HG02885 (cell line): ENCODE data around the gene PRAC1.

Source experiments
- ATAC-seq: cut with Tn5 transposase; IDR thresholded peaks from one replicate; pipeline ENCODE4 v1.9.1; 2021; ENCODE audit warnings: mild to moderate bottlenecking; ENCODE audit not compliant: unreplicated experiment, poor library complexity

PRAC1 gene

DNA sequence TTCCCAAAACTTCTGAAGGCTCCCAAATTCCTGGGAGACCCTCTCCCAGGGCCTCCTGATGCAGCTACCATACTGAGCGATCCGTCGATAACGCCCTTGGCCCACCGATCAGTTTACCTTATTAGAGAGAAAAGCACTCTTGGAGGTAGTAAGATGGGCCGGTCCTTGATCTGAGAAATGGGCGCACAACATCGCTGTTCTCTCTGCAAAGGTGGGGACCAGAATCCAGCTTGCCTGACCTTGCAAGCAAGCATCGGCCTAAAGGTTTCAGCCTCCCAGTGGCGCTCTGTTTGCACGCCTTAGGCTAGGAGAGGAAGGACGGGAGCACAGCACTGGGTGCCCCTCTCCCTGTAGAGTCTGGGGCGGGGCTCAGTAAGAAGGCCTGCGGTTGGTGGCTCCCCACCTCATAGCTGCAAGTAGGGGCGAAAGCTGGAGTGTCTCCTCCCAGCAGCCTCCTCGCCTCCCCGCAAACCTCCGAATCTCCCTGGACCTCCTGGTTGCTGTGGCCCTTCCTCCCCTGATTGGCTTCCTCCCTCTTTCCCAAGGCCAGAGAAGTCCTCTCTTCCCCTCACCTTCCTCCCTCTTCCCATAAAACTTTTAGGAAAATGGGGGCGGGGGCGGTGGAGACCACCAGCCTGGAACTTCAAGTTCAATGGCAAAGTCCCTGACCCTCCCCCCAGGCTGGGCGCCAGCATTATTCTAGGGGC, at the start of gene PRAC1:
Gene PRAC1, minus strand, starts transcription at position 318 of the 707 bp plus-strand sequence. Its CDS starts 126 bp downstream, at position 192.
- ATAC-seq = no peak

DNA sequence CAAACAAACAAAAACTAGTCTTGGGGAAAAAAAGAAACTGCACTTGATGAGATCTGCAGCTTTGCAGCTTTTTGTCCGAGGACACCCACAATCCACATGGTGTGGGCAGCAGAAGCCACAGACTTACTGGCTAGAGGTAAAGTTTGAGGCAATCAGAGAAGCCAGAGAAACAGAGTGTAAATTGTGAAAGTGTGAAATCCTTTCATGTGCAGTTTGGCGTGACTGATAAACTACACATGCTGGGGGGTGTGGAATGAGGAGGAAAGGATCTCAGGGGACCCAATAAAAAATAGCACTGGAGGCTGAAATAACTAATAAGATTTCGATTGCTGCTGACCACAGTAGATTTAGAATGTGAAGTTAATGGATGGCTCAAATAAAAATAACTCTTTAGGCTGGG, 48.6 kb upstream of the PRAC1 start:
- no peak for ATAC-seq

DNA sequence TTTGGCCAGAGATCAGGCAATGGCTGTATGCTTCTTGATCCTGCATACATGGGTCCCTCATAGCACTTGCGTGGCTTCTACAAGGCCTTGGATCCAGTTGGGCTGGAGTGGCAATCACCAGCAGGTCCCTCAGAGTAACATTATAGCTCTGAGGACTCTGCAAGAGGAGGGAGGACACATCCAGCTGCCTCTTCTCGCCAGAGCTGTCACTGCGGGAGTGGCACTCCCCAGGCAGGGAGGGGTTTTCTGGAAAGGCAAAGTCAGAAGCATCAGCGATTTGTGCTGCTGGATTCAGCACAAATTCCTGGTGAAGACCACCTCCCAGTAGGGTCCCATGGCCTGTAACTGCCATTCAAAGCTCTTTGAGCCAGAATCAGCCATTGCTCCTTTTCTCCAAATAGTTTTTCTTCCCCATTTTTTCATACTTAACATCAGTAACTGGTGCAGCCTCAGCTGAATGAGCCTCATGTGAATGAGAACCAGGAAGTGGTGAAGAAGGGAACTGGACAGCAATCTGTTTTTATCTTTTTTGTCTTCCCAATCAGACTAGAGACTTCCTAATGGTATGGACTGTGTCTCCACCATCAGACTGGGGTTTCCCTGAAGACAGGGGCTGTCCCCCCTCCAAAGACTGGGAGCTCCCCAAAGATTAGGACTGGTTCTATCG, 46.8 kb upstream of the PRAC1 start:
- ATAC-seq = no peak

DNA sequence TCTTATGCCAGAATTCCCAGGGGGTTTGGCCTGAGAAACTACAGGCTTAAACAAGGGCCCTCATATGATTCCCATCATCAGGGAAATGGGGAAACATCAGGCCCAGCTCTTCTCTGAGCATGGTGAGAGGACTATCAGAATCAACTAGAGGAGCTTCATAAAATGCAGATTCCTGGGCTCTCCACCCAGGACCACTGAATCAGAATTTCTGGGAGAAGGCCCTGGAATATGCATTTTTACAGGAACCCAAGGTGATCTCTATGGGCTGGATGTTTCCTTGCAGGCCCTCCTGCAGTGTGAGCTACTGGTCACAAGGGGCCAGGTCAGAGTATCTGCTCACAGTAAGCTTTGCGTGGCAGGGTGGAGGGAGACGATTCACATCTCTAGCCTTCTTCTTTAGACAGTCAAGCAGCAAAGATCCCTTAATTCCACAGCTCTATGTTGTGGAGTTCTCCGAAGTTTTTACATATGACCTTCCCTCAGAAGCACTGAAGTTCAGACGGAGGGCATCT, 45.0 kb upstream of the PRAC1 start:
- no peak for ATAC-seq

DNA sequence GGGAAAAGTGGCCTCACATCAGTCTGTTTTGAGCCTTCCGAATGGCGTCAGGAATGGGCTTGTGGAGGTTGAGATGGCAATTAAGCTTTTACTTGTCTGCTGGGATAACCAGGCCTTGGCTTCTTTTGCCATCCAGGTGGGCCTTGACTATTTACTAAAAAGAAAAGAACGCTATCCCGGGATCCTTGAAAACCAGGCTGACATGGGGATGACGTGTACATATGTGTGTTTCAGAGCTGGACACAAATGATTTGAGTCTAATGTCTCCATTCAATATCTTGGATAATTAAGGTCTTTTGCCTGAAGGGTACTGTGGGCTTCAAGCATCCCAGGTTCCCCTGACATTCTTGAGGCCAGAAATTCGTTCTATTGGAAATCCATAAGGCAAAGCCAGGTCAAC, 38.8 kb upstream of the PRAC1 start:
- ATAC-seq = no peak

DNA sequence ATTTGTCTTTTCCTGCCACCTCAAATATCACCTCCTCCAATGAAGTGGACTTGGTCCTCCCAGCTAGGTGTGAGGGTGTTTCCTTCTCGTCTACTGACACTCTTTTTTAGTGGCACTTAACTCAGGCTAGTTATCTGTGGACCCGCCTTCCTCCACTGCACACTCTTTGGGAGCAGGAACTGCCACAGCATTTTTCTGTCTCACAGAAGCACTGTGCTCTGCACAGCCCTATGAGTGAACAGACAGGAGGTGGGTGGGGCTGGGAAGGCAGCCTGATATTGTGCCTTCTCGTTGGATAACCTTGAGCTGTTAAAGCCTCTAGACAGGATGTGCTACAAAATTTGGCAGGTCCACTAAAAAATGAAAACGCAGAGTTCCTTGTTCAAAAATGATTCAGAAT, 38.1 kb upstream of the PRAC1 start:
- ATAC-seq = no peak

DNA sequence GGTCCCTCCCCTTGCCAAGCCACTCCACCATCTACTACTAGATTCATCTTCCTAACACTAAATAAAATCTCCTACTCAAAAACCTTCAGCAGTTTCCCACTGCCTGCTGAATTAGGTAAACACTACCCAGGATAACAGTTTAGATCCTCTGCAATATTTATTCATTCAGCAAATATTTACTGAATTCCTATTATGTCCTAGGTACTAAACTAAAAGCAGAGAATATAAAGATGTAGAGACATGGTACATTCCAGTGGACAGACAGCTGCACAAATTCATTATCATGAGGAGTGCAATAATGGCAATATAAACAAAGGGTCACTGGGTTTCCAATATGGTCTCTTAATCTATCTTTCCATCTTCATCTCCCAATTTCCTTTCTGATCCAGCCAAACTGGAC, 37.0 kb upstream of the PRAC1 start:
- no peak for ATAC-seq

DNA sequence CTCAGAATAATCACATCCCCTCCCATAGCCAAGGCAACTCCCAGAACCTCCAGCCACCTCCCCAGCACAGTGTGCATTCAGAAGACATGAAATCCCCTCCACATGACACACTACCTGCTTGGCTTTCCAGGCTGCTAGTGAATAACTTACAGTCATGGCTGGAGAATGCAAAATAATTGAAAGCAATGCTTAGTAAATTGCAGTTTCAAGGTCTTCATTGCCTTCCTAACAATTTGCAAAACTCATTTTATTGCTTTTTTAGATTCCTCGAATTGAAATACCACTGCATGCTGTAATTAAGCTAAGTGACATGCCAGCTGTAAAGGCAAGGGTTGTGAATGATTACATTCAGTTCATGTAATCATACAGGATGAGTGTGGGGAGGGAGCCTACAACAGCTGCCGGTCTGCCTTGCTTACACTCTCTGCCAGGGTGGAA, 35.2 kb upstream of the PRAC1 start:
- ATAC-seq = no peak

DNA sequence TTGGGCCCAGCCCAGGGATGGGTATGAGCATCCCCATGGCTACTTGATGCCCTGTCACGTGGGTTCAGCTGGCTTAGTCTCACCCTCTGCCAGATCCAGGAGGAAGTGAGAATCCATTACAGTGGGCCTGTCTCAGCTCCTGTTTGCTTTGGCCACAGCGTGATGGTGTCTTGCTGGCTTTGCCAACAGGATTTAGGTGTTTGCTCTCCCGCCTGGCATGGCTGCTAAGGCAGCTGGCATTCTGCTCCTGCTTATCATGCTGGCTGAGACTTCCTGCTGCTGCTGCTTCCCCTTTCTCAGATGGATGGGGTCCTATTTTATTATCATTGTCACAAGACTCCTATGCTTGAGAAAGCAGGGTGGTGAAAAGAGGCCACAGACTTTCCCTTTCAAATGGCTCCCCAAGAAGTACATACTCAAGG, 34.5 kb upstream of the PRAC1 start:
- no peak for ATAC-seq

DNA sequence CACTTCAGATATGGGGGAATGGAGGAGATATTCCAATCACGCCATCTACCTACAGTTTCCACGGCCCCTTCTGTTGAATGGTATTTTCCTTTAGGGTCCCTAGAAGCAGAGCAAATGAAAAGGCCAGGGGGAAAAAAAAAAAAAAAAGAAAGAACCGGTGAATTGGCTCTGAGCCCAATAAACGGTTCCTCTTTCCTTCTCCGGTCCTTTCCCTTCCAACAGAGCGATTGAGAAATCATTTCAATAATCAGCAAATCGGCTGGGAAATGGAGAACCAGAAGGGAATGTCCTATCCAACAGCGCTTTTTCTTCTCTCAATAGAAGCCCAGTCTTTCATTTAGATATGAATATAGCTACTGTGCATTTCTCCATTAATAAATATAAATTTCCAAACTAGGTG, 33.0 kb upstream of the PRAC1 start:
- no peak for ATAC-seq

DNA sequence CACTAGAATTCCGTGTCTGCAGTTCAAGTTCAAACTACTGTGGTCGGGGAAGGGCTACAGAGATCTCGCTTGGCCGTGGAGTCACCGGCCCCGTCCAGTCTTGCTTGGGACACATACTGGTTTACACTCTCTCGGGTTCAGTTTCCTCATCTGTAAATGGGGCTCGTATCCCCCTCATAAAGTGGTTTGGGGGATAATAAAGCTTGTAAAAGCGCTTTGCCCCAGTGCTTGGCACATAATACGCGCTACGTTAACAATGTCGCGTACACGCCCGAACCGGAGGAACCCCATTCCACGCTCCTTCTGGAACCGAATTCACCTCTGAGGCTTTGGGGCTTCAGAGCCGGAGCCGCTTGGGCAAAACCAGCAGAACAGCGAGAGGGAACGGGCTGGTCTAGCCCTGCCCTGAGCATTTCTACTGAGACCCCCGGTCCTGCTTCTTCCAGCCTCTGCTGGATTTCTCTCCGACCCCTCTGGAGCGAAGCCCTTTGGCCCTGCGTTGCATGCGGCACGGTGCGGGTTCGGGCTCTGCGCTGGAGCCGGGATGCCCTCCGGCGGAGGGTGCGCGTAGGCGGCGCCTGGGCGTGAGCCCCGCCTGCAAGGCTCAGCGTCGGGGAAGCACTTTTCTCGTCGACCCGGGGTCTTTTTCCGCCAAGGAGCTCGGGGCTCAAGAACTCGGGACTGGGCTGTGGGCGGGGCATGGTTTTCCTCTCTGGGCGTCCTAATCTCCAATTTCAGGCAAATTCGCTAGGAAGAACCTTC, 32.4 kb upstream of the PRAC1 start:
- ATAC-seq = no peak

DNA sequence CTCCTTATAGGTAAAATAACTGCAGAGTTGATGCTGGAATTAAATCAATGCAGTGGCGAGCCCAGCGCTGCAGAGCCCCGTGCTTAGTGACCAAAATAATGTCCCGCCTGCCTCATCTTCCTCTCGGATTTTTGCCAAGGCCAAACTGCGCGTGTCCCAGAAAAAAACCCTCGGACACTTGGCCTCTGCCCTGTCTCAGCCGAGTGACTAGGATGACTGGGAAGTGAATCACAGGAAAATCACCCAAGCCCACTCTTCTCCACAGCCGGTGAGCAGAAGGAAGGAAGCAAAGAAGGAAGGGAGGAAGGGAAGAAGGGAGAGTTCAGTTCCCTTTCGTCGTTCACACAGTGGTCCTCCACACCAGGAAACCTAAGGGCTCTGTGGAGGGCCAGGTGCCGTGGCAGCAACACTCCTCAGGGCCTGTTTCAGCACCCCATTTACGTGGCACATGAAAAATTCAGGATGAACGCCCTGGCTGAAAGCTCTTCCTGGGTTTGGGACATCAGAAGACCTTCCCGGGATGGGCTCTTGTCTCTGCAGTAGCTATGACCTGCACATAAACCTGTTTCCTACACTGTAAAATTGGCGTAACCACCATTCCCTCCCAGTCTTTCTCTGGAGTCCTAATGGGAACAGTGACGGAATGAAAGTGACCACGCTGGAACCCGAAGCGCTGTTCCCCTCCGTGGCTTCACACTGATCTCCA, 31.6 kb upstream of the PRAC1 start:
- ATAC-seq = no peak

DNA sequence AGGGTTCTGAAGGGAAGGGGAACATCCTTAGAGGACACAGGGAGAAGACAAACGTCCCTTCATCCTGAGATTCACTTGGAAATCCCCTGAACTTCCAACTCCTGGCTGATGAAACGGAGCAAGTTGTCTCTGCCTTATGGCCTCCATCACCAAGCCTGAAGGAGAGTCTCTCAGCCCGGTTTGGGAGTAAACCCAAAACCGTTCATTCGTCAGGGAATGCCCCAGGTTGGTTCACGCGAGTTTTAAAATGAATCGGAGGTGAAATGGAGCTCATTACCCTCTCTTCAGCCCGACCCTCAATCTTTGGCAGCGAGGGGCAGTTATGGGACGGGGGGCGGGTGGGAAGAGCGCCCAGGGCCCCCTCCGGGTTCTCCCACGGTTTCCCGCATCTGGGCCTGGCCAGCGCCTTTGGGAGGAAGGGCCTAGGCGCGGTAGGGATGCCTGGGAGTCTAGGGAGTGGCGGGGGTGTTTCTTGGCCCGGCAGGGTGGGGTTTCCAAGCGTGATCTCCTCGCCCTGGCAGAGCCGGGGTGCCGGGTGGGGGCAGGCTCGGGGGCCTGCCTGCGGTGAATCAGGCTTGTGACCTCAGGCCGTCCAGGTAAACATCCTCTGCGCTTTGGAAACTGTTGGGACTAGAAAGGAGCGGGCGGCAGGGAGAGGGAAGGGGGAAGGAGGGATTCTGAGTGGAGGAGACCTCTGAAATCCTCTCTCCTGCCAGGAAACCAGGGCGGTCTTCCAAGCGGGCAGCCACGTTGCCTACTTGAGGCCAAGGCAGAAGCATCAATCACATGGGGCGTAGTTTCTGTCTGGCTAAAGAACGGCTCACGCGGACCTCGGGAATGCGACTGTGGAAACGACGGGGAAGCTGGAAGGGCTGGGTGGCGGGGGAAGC, 30.3 kb upstream of the PRAC1 start:
- no peak for ATAC-seq

DNA sequence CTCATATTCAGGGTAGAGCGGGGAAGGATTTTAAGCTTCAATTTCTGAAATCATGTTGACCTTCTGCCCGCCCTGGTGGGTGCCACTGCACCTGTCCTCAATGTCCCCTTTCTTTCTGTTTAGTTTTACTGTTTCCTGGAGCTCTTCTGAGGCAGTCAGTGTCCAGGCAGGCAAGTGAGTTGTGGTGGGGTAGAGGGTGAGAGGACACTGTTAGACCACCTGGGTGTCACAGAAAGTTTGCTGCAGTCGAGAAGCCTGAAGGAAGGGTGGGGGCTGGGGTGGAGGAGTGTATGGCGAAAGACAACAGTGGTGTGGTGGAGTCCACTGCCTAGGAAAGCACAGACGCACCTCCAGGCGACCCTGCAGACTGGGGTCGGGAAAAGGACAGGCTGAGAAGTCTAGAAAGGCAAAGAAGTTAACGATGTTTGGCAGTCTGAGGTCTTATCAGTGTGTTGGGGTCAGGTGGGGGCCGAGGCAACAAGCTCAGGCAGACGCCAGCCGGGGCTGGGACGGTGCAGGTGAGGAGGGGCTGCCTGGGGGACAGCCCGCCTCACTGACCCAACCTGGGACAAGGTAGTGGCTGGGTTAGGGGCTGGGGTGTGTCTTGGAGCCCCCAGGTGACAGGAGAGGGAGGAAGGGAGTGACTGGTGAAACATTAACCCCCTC, 29.5 kb upstream of the PRAC1 start:
- ATAC-seq = no peak

DNA sequence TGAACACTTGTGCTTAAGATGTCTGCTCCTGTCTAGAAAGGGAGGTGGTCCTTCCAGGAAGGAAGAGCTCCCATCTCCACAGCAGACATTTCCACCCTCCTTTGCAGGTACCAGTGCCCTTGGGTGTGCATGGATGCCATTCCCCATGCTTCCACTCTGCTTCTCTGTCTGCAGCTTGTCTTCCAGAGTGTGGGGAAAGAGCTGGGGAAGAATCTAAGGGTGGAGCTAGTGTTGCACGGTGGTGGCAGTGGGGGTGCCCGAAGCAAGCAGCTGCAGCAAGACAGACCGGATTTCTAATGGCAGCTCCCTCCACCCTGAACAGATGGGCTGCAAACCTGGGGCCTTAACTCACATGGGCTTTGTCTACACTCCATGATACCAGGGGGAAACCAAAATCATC, 28.9 kb upstream of the PRAC1 start:
- no peak for ATAC-seq

DNA sequence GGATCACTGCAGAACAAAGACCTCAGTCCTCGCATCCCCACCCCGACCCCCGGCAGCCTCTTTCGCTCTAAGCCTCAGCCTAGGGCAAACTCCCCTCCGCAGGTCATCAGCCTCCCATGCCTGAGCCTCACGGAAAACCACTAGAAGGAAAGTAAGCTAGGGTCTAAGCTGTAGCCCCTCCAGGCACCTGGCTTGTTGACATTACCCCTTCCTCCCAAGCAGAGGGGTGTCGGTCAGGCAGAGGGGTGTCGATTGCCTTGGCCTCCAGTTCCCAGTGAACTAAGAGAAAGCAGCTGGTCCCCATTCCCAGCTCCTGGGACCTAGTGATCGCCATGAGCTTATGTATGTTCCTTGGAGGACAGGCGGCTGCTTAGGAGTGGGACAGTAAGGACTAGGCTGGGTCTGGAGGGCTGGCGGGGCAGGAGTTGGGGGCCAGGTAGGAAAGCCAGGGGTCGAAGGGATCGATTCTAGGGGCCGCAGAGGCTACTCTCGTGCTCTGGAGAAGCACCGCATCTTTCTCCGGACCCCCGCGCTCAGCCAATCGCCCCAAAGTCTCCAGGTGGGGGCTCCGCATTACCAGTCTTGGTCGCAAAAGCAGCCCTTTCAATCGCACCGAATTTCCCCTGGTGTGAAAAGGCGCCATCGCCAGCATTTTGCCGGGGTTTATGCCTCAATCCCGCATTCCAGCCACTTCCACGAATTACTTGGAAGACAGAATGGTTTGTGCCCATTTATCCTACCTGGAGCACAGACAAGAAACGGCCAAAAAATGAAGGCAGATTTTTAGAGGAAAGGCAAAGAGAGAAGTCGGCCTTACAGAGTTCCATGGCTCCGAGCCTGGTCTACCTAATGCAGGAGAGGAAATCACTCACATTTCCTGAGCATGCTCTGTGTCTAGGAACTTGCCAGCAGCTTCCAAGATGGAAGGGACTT, 27.6 kb upstream of the PRAC1 start:
- ATAC-seq = no peak

DNA sequence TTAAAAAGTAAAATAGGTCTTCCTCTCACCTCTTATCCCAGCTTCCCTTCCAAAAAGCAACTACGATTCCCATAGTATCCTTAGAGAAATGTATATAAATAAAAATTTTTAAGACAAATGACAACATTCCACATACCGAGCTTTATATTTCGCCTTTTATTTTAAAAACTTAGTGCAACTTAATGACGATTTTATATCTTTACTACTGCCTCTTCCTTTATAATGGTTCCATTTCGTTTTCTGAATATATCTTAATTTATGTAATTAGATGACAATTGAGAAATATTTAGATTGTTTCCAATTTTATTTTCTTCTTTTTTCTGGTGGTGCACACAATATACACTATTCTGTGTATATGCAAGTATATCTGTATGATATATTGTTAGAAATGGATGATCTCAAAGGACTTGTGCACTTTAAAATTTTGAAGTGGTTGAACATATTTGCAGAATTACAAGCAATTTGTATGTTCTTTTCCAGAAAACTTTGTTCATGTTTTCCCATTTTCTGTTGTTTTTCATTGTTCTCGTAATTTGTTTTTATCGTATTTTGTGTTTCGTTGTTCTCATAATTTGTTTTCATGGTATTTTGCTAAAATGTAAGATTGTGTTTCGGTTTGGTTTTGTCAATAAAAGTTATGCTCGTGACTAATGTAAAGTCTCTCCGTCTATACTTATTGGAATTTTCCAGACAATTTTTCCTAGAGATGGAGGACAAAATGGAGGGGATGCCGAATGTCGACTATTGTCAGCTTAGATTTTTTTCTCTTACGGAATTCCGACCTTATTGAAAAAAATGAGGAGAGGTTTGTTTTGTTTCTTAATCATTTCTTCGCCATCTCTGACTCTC, 26.6 kb upstream of the PRAC1 start:
- no peak for ATAC-seq
